Measurements from ENCODE around the gene RIIAD1.
A peak's percentile ranks its signal among the peaks of the same experiment; 100 is the strongest.
"Not testable (repeated sequence)": the region's sequence is repeated elsewhere in the genome, so short reads cannot be mapped to it uniquely, and the experiment has no call there.

RIIAD1 gene

GRCh38 chr1:151711044-151711800, 10.1 kb upstream of the RIIAD1 start:
- FAIRE-seq, result no peak

- no peak for FAIRE-seq
Measured at GRCh38 chr1:151711951-151712350, 9.4 kb upstream of the RIIAD1 start.

GRCh38 chr1:151713044-151713443, 8.3 kb upstream of the RIIAD1 start:
- FAIRE-seq, result no peak

GRCh38 chr1:151713874-151714273, 7.4 kb upstream of the RIIAD1 start:
- no peak for FAIRE-seq

GRCh38 chr1:151714820-151715725, 6.2 kb upstream of the RIIAD1 start:
- no peak for FAIRE-seq

GRCh38 chr1:151715726-151716404, 5.5 kb upstream of the RIIAD1 start:
- FAIRE-seq, result no peak

GRCh38 chr1:151716405-151716762, 4.9 kb upstream of the RIIAD1 start:
- no peak for FAIRE-seq

- no peak for FAIRE-seq
Measured at GRCh38 chr1:151716771-151717631, 4.3 kb upstream of the RIIAD1 start, which contains the start of gene CELF3. TSS of gene CELF3 (minus strand) at chr1:151716803. CDS start at chr1:151716020, 783 bp downstream.

GRCh38 chr1:151718011-151718431, 3.3 kb upstream of the RIIAD1 start:
- FAIRE-seq, result no peak

GRCh38 chr1:151718666-151719065, 2.7 kb upstream of the RIIAD1 start:
- FAIRE-seq, result no peak

- FAIRE-seq, result no peak
Measured at GRCh38 chr1:151720125-151720524, 1.2 kb upstream of the RIIAD1 start.

GRCh38 chr1:151720554-151720953, 768 bp upstream of the RIIAD1 start:
- FAIRE-seq, result peak; percentile 14

GRCh38 chr1:151721788-151722510, 627 bp downstream of the RIIAD1 start:
- no peak for FAIRE-seq

- FAIRE-seq, result no peak
Measured at GRCh38 chr1:151723726-151724370, 2.5 kb downstream of the RIIAD1 start.

GRCh38 chr1:151728151-151729054, 7.1 kb downstream of the RIIAD1 start:
- FAIRE-seq, result no peak

GRCh38 chr1:151729157-151729965, 8.0 kb downstream of the RIIAD1 start:
- FAIRE-seq, result no peak

- no peak for FAIRE-seq
Measured at GRCh38 chr1:151729966-151730291, 8.6 kb downstream of the RIIAD1 start.

- no peak for FAIRE-seq
Measured at GRCh38 chr1:151733126-151733525, 11.8 kb downstream of the RIIAD1 start.

- FAIRE-seq, result not testable (repeated sequence)
Measured at GRCh38 chr1:151733995-151734394, 12.7 kb downstream of the RIIAD1 start.

Measured in A204.1 (cell line).